ENCODE measurements around the gene CHSY3.

GRCh38 chr5:130110328-130110727 lies 206.1 kb downstream of the CHSY3 start:
- TF ChIP-seq CTCF (IDR thresholded peaks at IDR 0.05) (no peak), ZFX (IDR thresholded peaks at IDR 0.05; ENCODE audit: borderline replicate concordance) (no peak)

All from 22Rv1 (cell line).